ENCODE results near the gene BTRC.

GRCh38 chr10:101397140-101397539 lies 43.2 kb downstream of the BTRC start:
- TF ChIP-seq CTCF (IDR thresholded peaks at IDR 0.05) = no peak
- TF ChIP-seq POLR2A (IDR thresholded peaks at IDR 0.05) = no peak

All from body of pancreas (tissue), 4 donors.